Fibroblast of mammary gland (primary cell): ENCODE results near the gene PPIF.

ENCODE experiments used
- DNase-seq: peaks from one replicate; pipeline ENCODE4 v3.0.0-alpha.2; 2010; ENCODE audit warnings: low read depth
- H3K4me3 ChIP-seq: 2 replicates; pipeline ENCODE4 v1.5.1; 2011; ENCODE audit warnings: low read depth, mild to moderate bottlenecking, low read length, moderate library complexity; ENCODE audit not compliant: control insufficient read depth
- TF ChIP-seq, protein P1 (sequence below): conservative IDR thresholded peaks from 2 replicates; pipeline ENCODE4 v1.5.1; 2011; ENCODE audit warnings: low read depth, low read length, inconsistent platforms; ENCODE audit not compliant: control insufficient read depth, insufficient read depth

Gene PPIF

GRCh38 chr10:79324032-79324695 is 23.1 kb upstream of the PPIF start:
- DNase-seq, result no peak
- TF ChIP-seq, protein P1, sequence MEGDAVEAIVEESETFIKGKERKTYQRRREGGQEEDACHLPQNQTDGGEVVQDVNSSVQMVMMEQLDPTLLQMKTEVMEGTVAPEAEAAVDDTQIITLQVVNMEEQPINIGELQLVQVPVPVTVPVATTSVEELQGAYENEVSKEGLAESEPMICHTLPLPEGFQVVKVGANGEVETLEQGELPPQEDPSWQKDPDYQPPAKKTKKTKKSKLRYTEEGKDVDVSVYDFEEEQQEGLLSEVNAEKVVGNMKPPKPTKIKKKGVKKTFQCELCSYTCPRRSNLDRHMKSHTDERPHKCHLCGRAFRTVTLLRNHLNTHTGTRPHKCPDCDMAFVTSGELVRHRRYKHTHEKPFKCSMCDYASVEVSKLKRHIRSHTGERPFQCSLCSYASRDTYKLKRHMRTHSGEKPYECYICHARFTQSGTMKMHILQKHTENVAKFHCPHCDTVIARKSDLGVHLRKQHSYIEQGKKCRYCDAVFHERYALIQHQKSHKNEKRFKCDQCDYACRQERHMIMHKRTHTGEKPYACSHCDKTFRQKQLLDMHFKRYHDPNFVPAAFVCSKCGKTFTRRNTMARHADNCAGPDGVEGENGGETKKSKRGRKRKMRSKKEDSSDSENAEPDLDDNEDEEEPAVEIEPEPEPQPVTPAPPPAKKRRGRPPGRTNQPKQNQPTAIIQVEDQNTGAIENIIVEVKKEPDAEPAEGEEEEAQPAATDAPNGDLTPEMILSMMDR, result no peak
- no peak overlapping the region for H3K4me3 ChIP-seq

DNA sequence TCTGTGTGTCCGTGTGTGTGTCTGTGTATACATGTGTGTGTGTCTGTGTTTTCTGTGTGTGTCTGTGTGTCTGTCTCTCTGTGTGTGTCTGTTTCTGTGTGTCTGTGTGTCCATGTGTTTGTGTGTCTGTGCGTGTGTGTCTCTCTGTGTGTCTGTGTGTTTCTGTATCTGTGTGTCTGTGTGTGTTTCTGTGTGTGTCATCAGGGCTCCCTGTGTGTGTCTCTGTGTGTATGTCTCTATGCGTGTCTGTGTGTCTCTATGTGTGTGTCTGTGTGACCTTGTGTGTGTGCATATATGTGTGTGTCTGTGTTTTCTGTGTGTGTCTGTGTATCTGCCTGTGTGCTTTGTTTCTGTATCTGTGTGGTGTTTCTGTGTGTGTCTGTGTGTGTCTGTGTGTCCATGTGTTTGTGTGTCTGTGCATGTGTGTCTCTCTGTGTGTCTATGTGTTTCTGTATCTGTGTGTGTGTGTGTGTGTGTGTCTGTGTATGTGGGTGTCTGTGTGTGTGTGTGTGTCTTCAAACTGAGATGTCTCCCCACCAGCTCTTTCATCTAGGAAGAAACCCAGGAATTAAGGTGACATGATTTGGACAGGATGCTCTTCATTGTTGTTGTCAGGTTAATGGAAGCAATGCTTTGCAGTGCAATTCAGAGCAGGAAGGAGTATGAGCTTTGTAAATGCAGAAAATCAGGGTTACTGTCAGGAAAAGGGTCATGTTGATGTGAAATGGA is 20.7 kb upstream of the PPIF start:
- no peak for DNase-seq
- no peak overlapping the region for H3K4me3 ChIP-seq
- TF ChIP-seq, protein P1, result no peak

GRCh38 chr10:79327090-79327457 is 20.2 kb upstream of the PPIF start:
- TF ChIP-seq, protein P1, result no peak
- H3K4me3 ChIP-seq, result no peak overlapping the region
- no peak for DNase-seq

GRCh38 chr10:79328147-79328701 is 19.0 kb upstream of the PPIF start:
- DNase-seq, result no peak
- TF ChIP-seq, protein P1, result no peak

DNA sequence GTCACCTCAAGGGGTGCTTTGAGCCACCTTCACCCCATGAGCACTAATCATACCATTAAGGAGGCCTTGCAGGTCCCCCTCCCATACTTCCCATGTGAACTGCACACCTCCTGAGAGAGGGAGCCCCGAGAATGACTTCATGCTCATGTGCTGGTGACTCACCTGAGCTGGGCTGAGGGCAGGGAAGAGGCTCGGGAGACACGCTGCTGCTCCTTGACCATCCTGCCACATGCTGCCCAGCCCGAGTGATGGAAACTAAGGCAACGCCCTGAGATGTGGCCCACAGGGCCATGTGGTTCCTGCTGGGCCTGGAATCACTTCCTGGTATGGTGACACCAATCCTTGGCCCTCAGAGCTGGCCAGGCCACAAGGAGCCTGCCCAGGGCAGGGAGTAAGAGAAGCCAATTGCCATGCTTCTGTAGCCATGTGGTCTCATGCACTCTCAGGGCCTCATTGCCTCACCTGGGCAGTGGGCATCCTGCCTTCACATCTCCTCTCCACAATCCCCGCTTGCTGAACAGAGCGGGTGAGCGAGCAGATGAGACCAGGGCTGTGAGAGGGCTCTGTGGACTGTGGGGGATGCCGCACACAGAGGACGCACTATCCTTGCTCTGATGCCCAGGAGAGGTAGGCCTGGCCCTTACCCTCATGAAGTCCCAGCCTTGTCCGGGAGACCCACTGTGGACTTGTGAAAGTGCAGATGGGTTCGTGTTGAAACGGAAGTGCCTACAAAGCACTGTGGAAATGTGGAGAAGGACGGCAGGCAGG is 18.3 kb upstream of the PPIF start:
- TF ChIP-seq, protein P1, result no peak
- no peak overlapping the region for H3K4me3 ChIP-seq
- peak; percentile 58 for DNase-seq

More at GRCh38 chr10:79328147-79328701, 19.0 kb upstream of the PPIF start:
- no peak overlapping the region for H3K4me3 ChIP-seq

- H3K4me3 ChIP-seq, result no peak overlapping the region
- DNase-seq, result no peak
- TF ChIP-seq, protein P1, result no peak
Measured at GRCh38 chr10:79329529-79329928, 17.7 kb upstream of the PPIF start.
